Keratinocyte (primary cell): ENCODE results near the gene ATP8A2. TPM values are rescaled to one million over a fixed set of nuclear protein-coding genes. Genes with fewer than 3 reads are reported as not detected.

Source experiments
- DNase-seq: peaks from one replicate; pipeline ENCODE4 v3.0.0-alpha.2; 2011; ENCODE audit warnings: low read depth, missing footprints, low spot score
- FAIRE-seq: peaks from 2 replicates; lab custom pipeline; 2011; peaks lifted over from hg19 to GRCh38; lab: Jason Lieb, UNC
- H2AFZ ChIP-seq: 2 replicates; pipeline ENCODE4 v1.6.0; 2012; ENCODE audit warnings: low read length, control low read depth, inconsistent platforms; ENCODE audit not compliant: control insufficient read depth
- H3K27ac ChIP-seq: 2 replicates; pipeline ENCODE4 v1.5.1; 2011; ENCODE audit warnings: low read length; ENCODE audit not compliant: control insufficient read depth, insufficient read depth
- H3K27me3 ChIP-seq: 3 replicates; pipeline ENCODE4 v1.6.0; 2011; ENCODE audit warnings: low read length; ENCODE audit not compliant: control insufficient read depth, insufficient read depth; ENCODE audit errors: extremely low read depth
- H3K36me3 ChIP-seq, 2 experiments: 2 replicates in 1 of 2; 3 replicates in 1 of 2; pipeline ENCODE4 v1.5.1; 2011; ENCODE audit warnings: low read length in 2 of 2, mild to moderate bottlenecking in 1 of 2; ENCODE audit not compliant: control insufficient read depth in 2 of 2, insufficient read depth in 2 of 2; ENCODE audit errors: extremely low read depth in 1 of 2
- H3K4me1 ChIP-seq: 3 replicates; pipeline ENCODE4 v1.5.1; 2011; ENCODE audit warnings: low read length; ENCODE audit not compliant: control insufficient read depth, insufficient read depth; ENCODE audit errors: extremely low read depth
- H3K4me2 ChIP-seq: 3 replicates; pipeline ENCODE4 v1.6.0; 2011; ENCODE audit warnings: low read depth, low read length; ENCODE audit not compliant: control insufficient read depth, insufficient read depth; ENCODE audit errors: extremely low read depth
- H3K4me3 ChIP-seq, 3 experiments: fragments of 200-600 bp in 1 of 3; sonication (generic) in 1 of 3; 2 replicates in 2 of 3; 3 replicates in 1 of 3; pipeline ENCODE4 v1.5.1; 2011 to 2016; ENCODE audit warnings: low read length in 3 of 3, mild to moderate bottlenecking in 3 of 3, control low read depth in 2 of 3, inconsistent platforms in 1 of 3, low read depth in 1 of 3, mixed read lengths in 1 of 3, mixed run types in 1 of 3, moderate library complexity in 1 of 3; ENCODE audit not compliant: control insufficient read depth in 2 of 3, insufficient read depth in 2 of 3; ENCODE audit errors: extremely low read depth in 1 of 3
- H3K79me2 ChIP-seq: 2 replicates; pipeline ENCODE4 v1.6.0; 2012; ENCODE audit warnings: low read length; ENCODE audit not compliant: control insufficient read depth, insufficient read depth
- H3K9ac ChIP-seq: 3 replicates; pipeline ENCODE4 v1.6.0; 2011; ENCODE audit warnings: low read length; ENCODE audit not compliant: control insufficient read depth, insufficient read depth; ENCODE audit errors: extremely low read depth
- H3K9me1 ChIP-seq: 3 replicates; pipeline ENCODE4 v1.6.0; 2011; ENCODE audit warnings: low read length; ENCODE audit not compliant: control insufficient read depth, insufficient read depth; ENCODE audit errors: extremely low read depth
- H3K9me3 ChIP-seq: 2 replicates; pipeline ENCODE4 v1.5.1; 2012; ENCODE audit warnings: low read depth, low read length; ENCODE audit not compliant: control insufficient read depth
- H4K20me1 ChIP-seq: 3 replicates; pipeline ENCODE4 v1.6.0; 2011; ENCODE audit warnings: low read length; ENCODE audit not compliant: control insufficient read depth, insufficient read depth; ENCODE audit errors: extremely low read depth
- CTCF ChIP-seq, 3 experiments: IDR thresholded peaks in 1 of 3; conservative IDR thresholded peaks in 1 of 3; optimal IDR thresholded peaks in 1 of 3; 2 replicates in 2 of 3; 3 replicates in 1 of 3; pipeline versions ENCODE3 to v1.5.1; 2011; ENCODE audit warnings: low read length in 3 of 3, mild to moderate bottlenecking in 3 of 3, moderate library complexity in 2 of 3, control low read depth in 1 of 3, inconsistent platforms in 1 of 3; ENCODE audit not compliant: insufficient read depth in 2 of 3; ENCODE audit errors: extremely low read depth in 1 of 3
- EZH2 ChIP-seq: IDR thresholded peaks from one replicate; pipeline ENCODE4 v1.6.1; 2012; ENCODE audit warnings: inconsistent platforms, mild to moderate bottlenecking, low read length, moderate library complexity
- dilution Hi-C: fragments of 300-500 bp; cut with MboI; formaldehyde crosslinking; loops from one replicate; pipeline ENCODE4 v1.7.0; 2020; ENCODE audit warnings: low sequenced_read_pairs; ENCODE audit not compliant: extremely low pct_ligation_motif_present
- polyA plus RNA-seq, 5 experiments: library from polyadenylated mRNA; depleted of rRNA in 3 of 5; stranded (reverse) in 3 of 5; stranded (forward) in 1 of 5; unstranded in 1 of 5; fragments of >200 nt; gene quantifications; 1 replicate in 1 of 5; 2 replicates in 3 of 5; 3 replicates in 1 of 5; pipeline versions ENCODE4 v1.2.1 to v1.2.3, GENCODE V29; 2011 to 2012; ENCODE audit warnings: missing spikeins in 2 of 5, low read depth in 1 of 5, low replicate concordance in 1 of 5

ATP8A2 gene
- polyA plus RNA-seq, 1 donor (not counting 4 experiments of a cell fraction or from before 2014, with no cell fraction given) = 0.16 TPM

- FAIRE-seq = no peak
- H3K4me2 ChIP-seq = no peak overlapping the region
- no peaks in the 10 kb centered on the region for H3K27me3 ChIP-seq
These were observed 599.3 kb downstream of the ATP8A2 start for GRCh38 chr13:25971047-25971446.

GRCh38 chr13:25971459-25972145 lies 599.8 kb downstream of the ATP8A2 start:
- H3K4me3 ChIP-seq = no peak overlapping the region
- no peaks in the 10 kb centered on the region for H3K9me3 ChIP-seq
- TF ChIP-seq EZH2 (no peak), CTCF (optimal IDR thresholded peaks at IDR 0.05 in 1 of 3, IDR thresholded peaks at IDR 0.05 in 1 of 3, conservative IDR thresholded peaks at IDR 0.05 in 1 of 3; ENCODE audit: extremely low read depth in 1 of 3, insufficient read depth in 2 of 3, low read length in 3 of 3) (no peak)
- no peak overlapping the region for H2AFZ ChIP-seq
- FAIRE-seq (no peak), DNase-seq (no peak)
- H3K4me1 ChIP-seq = no peaks in the 10 kb centered on the region
- no peaks in the 10 kb centered on the region for H3K27me3 ChIP-seq
- no peaks in the 10 kb centered on the region for H3K36me3 ChIP-seq
- no peaks in the 10 kb centered on the region for H4K20me1 ChIP-seq
- no peak overlapping the region for H3K4me2 ChIP-seq
- no peaks in the 10 kb centered on the region for H3K79me2 ChIP-seq
- no peak overlapping the region for H3K9ac ChIP-seq
- no peaks in the 10 kb centered on the region for H3K9me1 ChIP-seq
- dilution Hi-C loops = no loop called here
- H3K27ac ChIP-seq = no peak overlapping the region

More at GRCh38 chr13:25971047-25971446, 599.3 kb downstream of the ATP8A2 start:
- Histone ChIP-seq H3K79me2 (no peaks in the 10 kb centered on the region), H2AFZ (no peak overlapping the region), H3K27ac (no peak overlapping the region), H3K9ac (no peak overlapping the region), H3K4me3 (no peak overlapping the region), H3K9me1 (no peaks in the 10 kb centered on the region), H3K4me1 (no peaks in the 10 kb centered on the region), H3K36me3 (no peaks in the 10 kb centered on the region), H4K20me1 (no peaks in the 10 kb centered on the region), H3K9me3 (no peaks in the 10 kb centered on the region)
- no peak for DNase-seq
- no peak for TF ChIP-seq CTCF (optimal IDR thresholded peaks at IDR 0.05 in 1 of 3, IDR thresholded peaks at IDR 0.05 in 1 of 3, conservative IDR thresholded peaks at IDR 0.05 in 1 of 3; ENCODE audit: extremely low read depth in 1 of 3, insufficient read depth in 2 of 3, low read length in 3 of 3)
- dilution Hi-C loops = no loop called here
